ENCODE data around the gene JUNB.

The JUNB gene

DNA sequence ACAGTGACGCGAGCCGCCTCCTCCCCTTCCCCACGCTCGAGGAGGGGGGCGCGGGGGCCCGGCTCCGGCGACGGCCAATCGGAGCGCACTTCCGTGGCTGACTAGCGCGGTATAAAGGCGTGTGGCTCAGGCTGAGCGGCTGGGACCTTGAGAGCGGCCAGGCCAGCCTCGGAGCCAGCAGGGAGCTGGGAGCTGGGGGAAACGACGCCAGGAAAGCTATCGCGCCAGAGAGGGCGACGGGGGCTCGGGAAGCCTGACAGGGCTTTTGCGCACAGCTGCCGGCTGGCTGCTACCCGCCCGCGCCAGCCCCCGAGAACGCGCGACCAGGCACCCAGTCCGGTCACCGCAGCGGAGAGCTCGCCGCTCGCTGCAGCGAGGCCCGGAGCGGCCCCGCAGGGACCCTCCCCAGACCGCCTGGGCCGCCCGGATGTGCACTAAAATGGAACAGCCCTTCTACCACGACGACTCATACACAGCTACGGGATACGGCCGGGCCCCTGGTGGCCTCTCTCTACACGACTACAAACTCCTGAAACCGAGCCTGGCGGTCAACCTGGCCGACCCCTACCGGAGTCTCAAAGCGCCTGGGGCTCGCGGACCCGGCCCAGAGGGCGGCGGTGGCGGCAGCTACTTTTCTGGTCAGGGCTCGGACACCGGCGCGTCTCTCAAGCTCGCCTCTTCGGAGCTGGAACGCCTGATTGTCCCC lies at the start of gene JUNB:
TSS of gene JUNB (plus strand) at position 142 of the 706 bp plus-strand sequence. CDS start at position 428, 286 bp downstream.
- peak; percentile 92 for DNase-seq

- no peak for DNase-seq
Observed at GRCh38 chr19:12745166-12745897, 46.0 kb upstream of the JUNB start.

GRCh38 chr19:12748489-12748888 lies 42.8 kb upstream of the JUNB start:
- no peak for DNase-seq

- peak; percentile 36 for DNase-seq
Observed at GRCh38 chr19:12749938-12750521, 41.3 kb upstream of the JUNB start.

DNA sequence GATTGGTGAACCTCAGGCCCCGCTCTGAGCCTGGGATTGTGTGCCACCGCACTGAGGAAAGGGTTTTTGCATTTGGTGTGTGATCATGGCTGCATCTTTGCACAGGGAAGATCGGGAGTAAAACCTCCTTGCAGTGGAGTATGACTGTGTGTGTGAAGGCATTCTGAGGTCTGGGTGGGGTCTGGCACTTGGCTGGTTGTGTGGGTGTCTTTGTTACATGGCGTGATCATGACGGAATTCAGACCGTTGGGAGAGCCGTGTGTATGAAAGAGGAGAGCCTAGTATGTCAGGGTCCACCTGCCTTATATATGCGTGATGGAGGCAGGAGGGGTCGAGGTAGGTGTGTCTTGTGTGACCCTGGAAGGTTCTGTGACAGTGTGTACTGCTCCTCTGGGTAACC lies 40.4 kb upstream of the JUNB start:
- DNase-seq = no peak

DNA sequence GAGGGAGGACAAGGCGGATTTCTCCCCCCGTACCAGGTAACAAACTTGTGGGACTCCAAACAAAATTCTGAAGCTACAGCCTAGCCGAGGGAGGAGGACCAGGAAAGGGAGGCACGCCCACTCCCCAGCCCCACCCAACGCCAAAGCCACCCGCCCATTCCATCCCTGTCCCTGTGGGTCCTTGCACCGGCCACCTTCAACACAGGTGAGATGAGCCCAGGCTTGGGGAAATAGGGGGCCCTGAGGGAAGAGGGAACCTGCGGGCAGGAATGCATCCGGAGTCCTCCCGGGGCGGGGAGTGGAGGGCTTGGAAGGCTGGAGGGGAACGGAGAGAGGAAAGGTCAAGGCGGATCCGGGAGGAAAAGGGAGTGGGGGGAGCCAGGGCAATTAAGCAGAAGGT lies 39.7 kb upstream of the JUNB start, which contains the start of gene BEST2:
TSS of gene BEST2 (plus strand) at position 157 of the 400 bp plus-strand sequence. CDS start 802 bp downstream, outside the sequence.
- DNase-seq = no peak

GRCh38 chr19:12752056-12752781 lies 39.1 kb upstream of the JUNB start:
- DNase-seq = no peak

GRCh38 chr19:12754465-12755196 lies 36.7 kb upstream of the JUNB start:
- no peak for DNase-seq

GRCh38 chr19:12756150-12756883 lies 35.0 kb upstream of the JUNB start:
- no peak for DNase-seq

DNA sequence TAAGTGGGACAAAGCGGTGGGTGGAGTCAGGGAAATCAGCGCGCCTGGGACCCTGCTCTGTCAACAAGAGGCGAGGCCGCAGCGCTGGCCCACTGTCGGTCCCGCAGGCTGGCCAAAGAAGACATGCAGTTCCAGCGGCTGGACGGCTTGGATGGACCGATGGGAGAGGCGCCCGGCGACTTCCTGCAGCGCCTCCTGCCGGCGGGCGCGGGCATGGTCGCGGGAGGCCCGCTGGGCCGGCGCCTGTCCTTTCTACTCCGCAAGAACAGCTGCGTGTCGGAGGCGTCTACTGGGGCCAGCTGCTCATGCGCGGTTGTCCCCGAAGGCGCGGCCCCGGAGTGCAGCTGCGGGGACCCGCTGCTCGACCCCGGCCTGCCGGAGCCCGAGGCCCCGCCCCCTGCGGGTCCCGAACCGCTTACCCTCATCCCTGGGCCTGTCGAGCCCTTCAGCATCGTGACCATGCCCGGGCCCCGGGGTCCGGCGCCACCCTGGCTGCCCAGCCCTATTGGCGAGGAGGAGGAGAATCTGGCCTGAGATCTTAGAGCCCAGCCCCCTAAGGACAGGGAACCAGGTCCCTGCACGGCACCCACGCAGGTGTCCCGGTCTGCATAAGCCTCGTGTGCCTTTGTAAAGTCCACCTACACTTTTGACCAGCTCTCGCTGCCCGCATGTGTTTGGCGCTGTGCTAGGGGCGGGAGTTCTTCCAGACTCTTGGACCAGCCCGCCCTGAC lies 33.6 kb upstream of the JUNB start:
- peak; percentile 19 for DNase-seq

GRCh38 chr19:12759686-12760085 lies 31.6 kb upstream of the JUNB start:
- DNase-seq = no peak

GRCh38 chr19:12763100-12763499 lies 28.2 kb upstream of the JUNB start:
- no peak for DNase-seq

DNA sequence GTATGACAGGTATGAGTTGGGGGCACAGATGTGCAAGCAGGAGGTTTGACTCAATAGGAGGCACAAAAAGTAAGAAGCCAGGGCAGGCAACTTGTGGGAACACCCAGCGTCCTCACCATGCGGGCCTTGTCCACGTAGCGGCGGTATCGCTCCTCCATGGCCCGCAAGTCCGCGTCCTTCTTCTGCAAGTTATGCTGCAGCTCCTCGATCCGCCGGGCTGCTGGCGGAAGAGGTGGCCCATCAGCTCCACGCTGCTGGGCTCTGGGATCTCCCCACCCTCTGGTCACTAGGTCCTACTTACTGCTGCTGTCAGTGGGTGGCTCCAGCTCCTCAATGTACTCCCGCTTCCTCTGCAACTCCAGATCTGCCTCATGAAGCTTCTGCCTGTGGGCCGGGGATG lies 26.6 kb upstream of the JUNB start:
- DNase-seq = no peak

DNA sequence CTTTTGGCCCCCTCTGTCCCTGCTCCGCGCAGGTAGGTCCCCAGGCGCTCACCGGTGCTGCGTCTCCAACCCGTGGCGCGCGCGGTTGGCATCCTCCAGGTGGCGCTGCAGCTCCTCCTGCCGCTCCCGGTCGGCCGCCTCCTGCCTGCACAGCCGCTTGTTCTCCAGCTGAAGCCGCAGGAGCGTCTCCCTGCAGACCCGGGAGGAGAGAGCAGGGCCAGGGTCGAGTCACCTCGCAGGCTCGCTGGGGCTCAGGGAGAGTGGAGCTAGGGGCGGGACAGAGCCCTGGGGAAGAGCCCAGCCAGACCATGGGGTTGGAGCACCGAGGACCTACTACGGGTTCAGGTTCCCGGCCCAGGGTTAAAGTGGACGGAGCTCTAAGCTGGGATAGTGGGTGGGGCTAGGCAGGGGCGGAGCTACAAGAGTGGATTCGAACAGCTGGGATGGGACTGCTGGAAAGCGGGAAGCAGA lies 25.2 kb upstream of the JUNB start:
- peak; percentile 56 for DNase-seq

GRCh38 chr19:12767150-12767549 lies 24.1 kb upstream of the JUNB start:
- no peak for DNase-seq

DNA sequence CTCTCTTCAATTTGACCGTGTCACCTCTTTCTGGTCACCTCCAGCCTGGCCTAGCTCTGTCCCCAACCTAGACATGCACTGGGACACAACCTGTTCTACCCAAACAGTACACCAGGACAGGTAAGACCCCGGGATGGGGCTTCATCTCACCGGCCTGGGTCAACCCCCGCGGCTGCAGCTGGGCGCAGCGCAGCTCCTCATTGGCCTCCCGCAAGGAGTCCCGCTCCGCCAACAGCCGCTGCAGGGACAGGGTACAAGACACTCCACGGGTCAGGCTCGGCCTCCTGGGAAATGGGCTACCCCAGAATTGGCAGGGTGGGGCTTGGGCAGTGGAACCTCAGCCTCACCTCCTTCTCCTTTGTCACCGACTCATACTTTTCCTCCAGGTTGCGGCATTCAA lies 23.6 kb upstream of the JUNB start:
- no peak for DNase-seq

DNA sequence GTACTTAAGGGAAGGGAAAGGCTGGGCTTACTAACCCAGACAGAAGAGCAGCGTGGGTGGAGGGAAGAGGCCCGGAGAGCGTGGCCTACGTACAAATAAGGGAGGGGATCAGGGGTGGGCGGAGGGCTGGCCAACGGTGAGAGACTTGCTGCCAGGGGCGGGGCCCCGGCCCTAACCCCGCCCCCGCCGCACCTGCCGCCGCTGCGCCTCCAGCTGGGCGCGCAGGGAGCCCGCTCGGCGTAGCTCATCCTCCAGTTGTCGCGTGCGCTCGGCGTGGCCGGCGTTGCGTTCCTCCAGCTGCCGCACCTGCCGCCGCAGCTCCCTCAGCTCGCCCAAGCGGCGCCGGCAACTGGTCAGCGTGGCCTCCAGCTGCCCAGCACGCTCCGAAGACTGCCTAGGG lies 21.6 kb upstream of the JUNB start:
- DNase-seq = no peak

DNA sequence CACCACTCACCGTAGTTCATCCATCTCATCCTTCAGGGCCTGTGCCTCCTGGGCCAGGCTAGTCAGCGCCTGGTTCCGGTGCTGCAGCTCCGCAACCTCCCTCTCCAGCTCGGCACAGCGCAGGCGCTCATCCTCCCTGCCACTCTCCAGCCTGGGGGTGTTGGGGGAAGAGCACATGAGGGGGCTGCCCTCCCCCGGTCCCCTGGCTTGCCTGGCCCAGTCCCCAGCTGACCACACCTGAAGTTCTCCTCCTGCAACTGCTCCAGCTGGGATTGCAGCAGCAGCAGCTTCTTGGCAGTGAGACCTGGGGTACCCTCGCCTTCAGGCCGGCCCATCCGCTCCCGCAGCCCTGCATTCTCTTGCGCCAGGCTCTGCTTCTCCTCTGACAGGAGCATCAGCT lies 20.4 kb upstream of the JUNB start:
- no peak for DNase-seq

- DNase-seq = no peak
Observed at GRCh38 chr19:12772323-12772722, 19.0 kb upstream of the JUNB start.

- DNase-seq = no peak
Observed at GRCh38 chr19:12773571-12773970, 17.7 kb upstream of the JUNB start.

Measured in NCI-H446 treated with DMSO at 0.1 percent for 48 hours (cell line).